Body of pancreas (tissue), 4 donors: ENCODE data around the gene DNAJB6. TPM values are rescaled to one million over a fixed set of nuclear protein-coding genes. Genes with fewer than 3 reads are reported as not detected.

Experiments used
- ATAC-seq: fragments of 150-250 bp; one replicate; pipeline ENCODE4 v1.9.1; 2016
- DNase-seq, 4 donors: peaks; one replicate each; pipeline ENCODE4 v3.0.0-alpha.2; 2019
- H3K27ac ChIP-seq, 4 donors: fragments of 200-600 bp; sonication (generic); 1 replicate in 3 of 4; 2 replicates in 1 of 4; pipeline versions ENCODE4 v1.5.1 to v1.6.1; 2016 to 2019; ENCODE audit warnings: mild to moderate bottlenecking in 1 of 4, mixed read lengths in 1 of 4, moderate library complexity in 1 of 4
- H3K27me3 ChIP-seq, 2 donors: fragments of 200-600 bp; sonication (generic); one replicate each; pipeline ENCODE4 v1.6.0; 2016; ENCODE audit warnings: mild to moderate bottlenecking in 1 of 2
- H3K36me3 ChIP-seq, 2 donors: fragments of 200-600 bp; sonication (generic); replicated peaks in 1 of 2; 2 replicates each; pipeline ENCODE4 v1.5.1; 2016; ENCODE audit warnings: low read depth in 2 of 2; ENCODE audit not compliant: insufficient read depth in 1 of 2
- H3K4me1 ChIP-seq: fragments of 200-600 bp; sonication (generic); one replicate; pipeline ENCODE4 v1.6.0; 2016
- H3K4me3 ChIP-seq, 2 donors: fragments of 200-600 bp; sonication (generic); 1 replicate in 1 of 2; 2 replicates in 1 of 2; pipeline ENCODE4 v1.5.1; 2016 to 2019
- H3K9me3 ChIP-seq, 3 donors: fragments of 200-600 bp; sonication (generic); 1 replicate in 2 of 3; 2 replicates in 1 of 3; pipeline ENCODE4 v1.5.1; 2016
- POLR2A ChIP-seq, 3 donors: fragments of 450-650 bp; IDR thresholded peaks; one replicate each; pipeline ENCODE4 v1.6.1; 2016; ENCODE audit warnings: antibody characterized with exemption in 3 of 3, mild to moderate bottlenecking in 2 of 3
- whole genome bisulfite sequencing, 2 donors: methylation state at CpG; one replicate each; pipeline ENCODE4 v1.1.5; 2017; 5-methylcytosine and 5-hydroxymethylcytosine counted together
- intact Hi-C: fragments of 100-400 bp; cut with DNase I; formaldehyde crosslinking; loops from one replicate; pipeline ENCODE4 v1.15.1; 2023
- total RNA-seq, 2 donors: library from RNA; depleted of rRNA; stranded (reverse); fragments of >200 nt; gene quantifications; one replicate each; pipeline ENCODE4 v1.1.0, GENCODE V29; 2016
- TF ChIP-seq, protein P1 (sequence below), 7 experiments: fragments of 450-650 bp in 4 of 7; fragments of 200-600 bp in 3 of 7; sonication (generic) in 3 of 7; IDR thresholded peaks; one replicate each; pipeline ENCODE4 v1.5.1; 2016 to 2019; ENCODE audit warnings: antibody characterized with exemption in 7 of 7

The DNAJB6 gene
- total RNA-seq, 2 donors from 2014 or later: 26.5 to 32.0 TPM

DNA sequence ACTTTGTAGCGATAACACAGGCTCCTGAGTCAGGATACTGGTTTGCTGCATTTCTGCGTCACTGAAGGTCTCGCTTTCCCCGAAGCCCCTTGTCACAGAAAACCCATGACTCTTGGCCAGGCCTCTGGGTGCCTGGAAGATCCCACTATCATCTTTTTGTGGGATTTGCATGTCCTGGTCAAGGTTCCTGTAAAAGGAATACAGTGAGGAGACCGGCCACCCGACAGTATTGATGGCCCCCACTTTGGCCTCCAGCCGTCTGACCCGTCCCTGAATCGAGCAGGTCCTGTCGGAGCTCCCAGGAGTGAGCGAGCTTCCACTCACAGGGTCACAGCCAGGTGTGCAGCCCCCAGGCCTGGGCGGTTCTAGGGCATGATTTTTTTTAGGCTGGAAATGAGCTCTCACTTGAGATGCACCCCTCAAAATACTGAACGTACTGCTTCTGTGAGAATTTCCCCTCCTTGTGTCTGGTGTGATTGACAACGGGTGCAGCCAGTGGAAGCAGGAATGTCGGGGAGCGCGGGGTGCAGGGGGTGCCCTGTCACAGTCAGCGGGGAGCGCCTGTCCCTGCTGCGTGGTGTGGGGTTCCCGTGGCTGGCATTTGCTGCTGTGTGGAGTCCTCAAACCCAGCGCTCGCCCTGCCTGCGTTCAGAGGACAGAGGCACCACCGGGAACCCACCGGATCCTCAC lies 75.8 kb downstream of the DNAJB6 start:
- Histone ChIP-seq H3K9me3 (no peaks in the 10 kb centered on the region), H3K27ac (no peak overlapping the region), H3K27me3 (no peaks in the 10 kb centered on the region), H3K4me1 (no peaks in the 10 kb centered on the region), H3K36me3 (peaks cover 0 to 11% of the 10 kb centered on the region in 2 donors), H3K4me3 (no peak overlapping the region)
- TF ChIP-seq, protein P1, sequence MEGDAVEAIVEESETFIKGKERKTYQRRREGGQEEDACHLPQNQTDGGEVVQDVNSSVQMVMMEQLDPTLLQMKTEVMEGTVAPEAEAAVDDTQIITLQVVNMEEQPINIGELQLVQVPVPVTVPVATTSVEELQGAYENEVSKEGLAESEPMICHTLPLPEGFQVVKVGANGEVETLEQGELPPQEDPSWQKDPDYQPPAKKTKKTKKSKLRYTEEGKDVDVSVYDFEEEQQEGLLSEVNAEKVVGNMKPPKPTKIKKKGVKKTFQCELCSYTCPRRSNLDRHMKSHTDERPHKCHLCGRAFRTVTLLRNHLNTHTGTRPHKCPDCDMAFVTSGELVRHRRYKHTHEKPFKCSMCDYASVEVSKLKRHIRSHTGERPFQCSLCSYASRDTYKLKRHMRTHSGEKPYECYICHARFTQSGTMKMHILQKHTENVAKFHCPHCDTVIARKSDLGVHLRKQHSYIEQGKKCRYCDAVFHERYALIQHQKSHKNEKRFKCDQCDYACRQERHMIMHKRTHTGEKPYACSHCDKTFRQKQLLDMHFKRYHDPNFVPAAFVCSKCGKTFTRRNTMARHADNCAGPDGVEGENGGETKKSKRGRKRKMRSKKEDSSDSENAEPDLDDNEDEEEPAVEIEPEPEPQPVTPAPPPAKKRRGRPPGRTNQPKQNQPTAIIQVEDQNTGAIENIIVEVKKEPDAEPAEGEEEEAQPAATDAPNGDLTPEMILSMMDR (IDR thresholded peaks at IDR 0.05): no peak
- TF ChIP-seq POLR2A (IDR thresholded peaks at IDR 0.05): no peak
- intact Hi-C loops: no loop called here
- WGBS, 2 donors: 89 to 94% methylated on average over 9 to 22 of the region's 26 CpGs
- DNase-seq (no peak), ATAC-seq (no peak)

DNA sequence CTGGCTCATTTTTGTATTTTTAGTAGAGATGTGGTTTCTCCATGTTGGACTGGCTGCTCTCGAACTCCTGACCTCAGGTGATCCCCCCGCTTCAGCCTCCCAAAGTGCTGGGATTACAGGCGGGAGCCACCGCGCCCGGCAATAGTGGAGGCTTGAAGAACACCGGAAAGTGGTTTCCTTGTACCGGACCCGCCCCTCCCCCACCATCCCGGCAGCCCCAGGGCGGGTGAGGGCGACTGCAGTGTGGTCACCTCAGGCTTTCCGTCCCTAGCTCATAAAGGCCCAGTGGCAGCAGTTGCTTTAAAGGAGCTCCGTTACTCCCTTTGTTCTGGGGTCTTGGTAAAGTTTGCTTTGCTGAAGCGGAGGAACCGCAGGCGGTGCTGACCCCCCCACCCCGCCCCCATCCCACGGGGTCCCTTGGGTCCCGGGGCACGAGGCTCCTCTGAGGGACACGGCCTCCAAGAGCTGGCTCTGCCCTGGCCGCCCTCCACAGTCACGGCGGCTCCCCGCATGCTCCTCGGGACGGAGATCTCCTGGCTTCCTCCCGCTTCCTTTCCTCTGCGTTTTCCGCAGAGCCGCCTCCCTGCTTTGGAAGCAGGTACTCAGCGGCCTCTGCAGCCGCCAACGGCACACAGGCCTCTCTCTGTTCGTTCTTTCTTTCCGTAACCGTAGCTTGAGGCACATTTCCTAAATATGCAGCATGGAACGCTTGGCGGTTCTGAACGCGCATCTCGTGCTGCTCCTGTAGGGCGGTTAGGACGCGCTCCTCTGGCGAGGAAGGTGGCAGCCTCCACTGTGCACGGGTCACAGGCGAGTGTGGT lies 77.3 kb downstream of the DNAJB6 start:
- TF ChIP-seq, protein P1 (IDR thresholded peaks at IDR 0.05): no peak
- TF ChIP-seq POLR2A (IDR thresholded peaks at IDR 0.05): no peak
- Histone ChIP-seq H3K9me3 (no peaks in the 10 kb centered on the region), H3K36me3 (peaks cover 0 to 11% of the 10 kb centered on the region in 2 donors), H3K27me3 (no peaks in the 10 kb centered on the region), H3K27ac (no peak overlapping the region), H3K4me3 (no peak overlapping the region), H3K4me1 (no peaks in the 10 kb centered on the region)
- DNase-seq (no peak), ATAC-seq (no peak)
- intact Hi-C loops: no loop called here
- WGBS, 2 donors: 94 to 96% methylated on average over 46 to 47 of the region's 49 CpGs

DNA sequence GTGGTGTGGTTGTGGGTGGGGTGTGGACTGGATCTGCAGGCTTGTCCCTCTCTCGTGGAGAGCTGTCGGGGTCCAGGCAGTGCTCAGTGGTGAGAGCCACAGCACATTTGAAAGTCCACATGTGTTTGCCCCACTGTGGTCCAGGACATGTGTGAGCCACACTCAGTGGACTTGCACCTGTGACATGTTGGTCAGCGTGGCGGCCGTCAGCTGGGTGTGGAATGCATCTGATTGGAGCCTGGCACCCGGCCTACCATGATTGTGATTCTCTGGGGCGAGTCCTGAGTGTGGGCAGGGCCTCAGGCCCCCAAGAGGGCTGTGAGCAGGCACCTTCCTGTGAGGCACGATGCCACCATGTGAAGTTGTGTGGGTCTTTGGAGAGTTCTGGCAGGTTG lies 77.9 kb downstream of the DNAJB6 start:
- Histone ChIP-seq H3K36me3 (peaks cover 0 to 11% of the 10 kb centered on the region in 2 donors), H3K4me3 (no peak overlapping the region), H3K27ac (no peak overlapping the region), H3K9me3 (no peaks in the 10 kb centered on the region), H3K27me3 (no peaks in the 10 kb centered on the region), H3K4me1 (no peaks in the 10 kb centered on the region)
- no peak for DNase-seq
- ATAC-seq: no peak
- 86 to 88% methylated on average over 2 to 8 of the region's 8 CpGs for WGBS, 2 donors
- intact Hi-C loops: no loop called here
- no peak for TF ChIP-seq POLR2A (IDR thresholded peaks at IDR 0.05)
- TF ChIP-seq, protein P1 (IDR thresholded peaks at IDR 0.05): no peak

DNA sequence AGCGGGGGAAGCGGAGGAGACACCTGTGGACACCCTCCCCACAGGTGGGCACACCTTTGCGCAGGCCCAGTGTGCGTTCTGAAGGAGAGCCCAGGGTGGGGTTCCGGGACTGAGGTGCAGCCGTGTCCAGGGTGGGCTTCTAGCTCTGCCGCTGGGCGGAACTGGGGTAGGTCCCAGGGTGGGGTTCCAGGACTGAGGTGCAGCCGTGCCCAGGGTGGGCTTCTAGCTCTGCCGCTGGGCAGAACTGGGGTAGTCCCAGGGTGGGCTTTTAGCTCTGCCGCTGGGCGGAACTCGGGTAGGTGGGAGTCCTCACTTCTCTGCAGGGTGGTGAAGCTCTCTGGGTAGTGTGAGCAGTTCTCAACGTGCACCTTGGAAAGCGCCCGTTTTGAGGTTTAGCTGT lies 78.7 kb downstream of the DNAJB6 start:
- WGBS, 2 donors: 94% methylated on average over 7 to 16 of the region's 16 CpGs
- H3K4me1 ChIP-seq: no peaks in the 10 kb centered on the region
- TF ChIP-seq POLR2A (IDR thresholded peaks at IDR 0.05): no peak
- TF ChIP-seq, protein P1 (IDR thresholded peaks at IDR 0.05): no peak
- DNase-seq (no peak), ATAC-seq (no peak)
- no peaks in the 10 kb centered on the region for H3K9me3 ChIP-seq
- H3K36me3 ChIP-seq: peaks cover 0 to 6% of the 10 kb centered on the region in 2 donors
- H3K27me3 ChIP-seq: no peaks in the 10 kb centered on the region
- no peak overlapping the region for H3K4me3 ChIP-seq
- intact Hi-C loops: no loop called here
- no peak overlapping the region for H3K27ac ChIP-seq
